ENCODE data around the gene PLEKHD1. TPM values are rescaled to one million over a fixed set of nuclear protein-coding genes. Genes with fewer than 3 reads are reported as not detected.

PLEKHD1 gene
- total and polyA plus RNA-seq, 9 of the 15 experiments (the other 6 are each of a cell fraction or from before 2014, with no cell fraction given): not detected

GRCh38 chr14:69468949-69469348, 15.6 kb upstream of the PLEKHD1 start:
- 40% methylated on average over 1 of the region's 2 CpGs for WGBS (ENCODE audit: insufficient coverage, low coverage, missing lambda C conversion rate)
- intact Hi-C loops (cut with micrococcal nuclease): loop anchor here (10.0 kb wide), 1 partner anchor 604 kb away; no protein-coding TSS in a partner anchor
- in situ Hi-C loops (cut with MboI): loop anchor here (25.0 kb wide), 2 partner anchors 207 to 607 kb away; partner anchors contain the start of gene GALNT16
- H3K79me2 ChIP-seq (ENCODE audit: control insufficient read depth, insufficient read depth, low read length): no peaks in the 10 kb centered on the region
- no TSS peak for BruUV-seq (replicated peaks)
- H3K4me3 ChIP-seq: no peak overlapping the region
- H4K20me1 ChIP-seq (replicated peaks; ENCODE audit: control insufficient read depth, insufficient read depth, low read length): no peaks in the 10 kb centered on the region
- no peak overlapping the region for H3K9ac ChIP-seq (ENCODE audit: insufficient read depth in 1 of 2, low read depth in 2 of 2, low read length in 2 of 2)
- H2AFZ ChIP-seq (ENCODE audit: low read depth, low read length): no peak overlapping the region
- ATAC-seq (no peak), DNase-seq (ENCODE audit: extremely low read depth in 1 of 4, low spot score in 3 of 4) (no peak), FAIRE-seq (no peak)
- no peaks in the 10 kb centered on the region for H3K9me1 ChIP-seq (ENCODE audit: control insufficient read depth, insufficient read depth, low read length)
- no peak overlapping the region for H3K4me2 ChIP-seq (ENCODE audit: insufficient read depth, low read length)
- H3K9me3 ChIP-seq (replicated peaks; ENCODE audit: control insufficient read depth, insufficient read depth, low read depth, low read length): no peaks in the 10 kb centered on the region
- H3K27ac ChIP-seq (ENCODE audit: extremely low read depth, low read depth, low read length): no peak overlapping the region
- H3K4me1 ChIP-seq (replicated peaks in 1 of 2; ENCODE audit: control insufficient read depth in 2 of 2, insufficient read depth in 2 of 2, low read length in 2 of 2): no peaks in the 10 kb centered on the region; a peak in 1 of 5 replicates
- ChIA-PET CTCF (ENCODE audit: low intra/inter-chr PET ratio) (no interaction called here), POLR2A (interaction anchor here (1.1 kb wide), 1 partner anchor 226 kb away, joined by 3 read pairs; no protein-coding TSS in a partner anchor)
- peaks cover 8 to 19% of the 10 kb centered on the region in 2 experiments; a peak in 2 of 5 replicates for H3K27me3 ChIP-seq (ENCODE audit: control insufficient read depth in 2 of 2, insufficient read depth in 2 of 2, low read length in 2 of 2)
- H3K36me3 ChIP-seq (ENCODE audit: control insufficient read depth, insufficient read depth, low read length): no peaks in the 10 kb centered on the region
- TF ChIP-seq FOSL1 (tag; conservative IDR thresholded peaks at IDR 0.05): no peak
- TF ChIP-seq, protein P1, sequence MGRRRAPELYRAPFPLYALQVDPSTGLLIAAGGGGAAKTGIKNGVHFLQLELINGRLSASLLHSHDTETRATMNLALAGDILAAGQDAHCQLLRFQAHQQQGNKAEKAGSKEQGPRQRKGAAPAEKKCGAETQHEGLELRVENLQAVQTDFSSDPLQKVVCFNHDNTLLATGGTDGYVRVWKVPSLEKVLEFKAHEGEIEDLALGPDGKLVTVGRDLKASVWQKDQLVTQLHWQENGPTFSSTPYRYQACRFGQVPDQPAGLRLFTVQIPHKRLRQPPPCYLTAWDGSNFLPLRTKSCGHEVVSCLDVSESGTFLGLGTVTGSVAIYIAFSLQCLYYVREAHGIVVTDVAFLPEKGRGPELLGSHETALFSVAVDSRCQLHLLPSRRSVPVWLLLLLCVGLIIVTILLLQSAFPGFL (CRISPR knock-in tag; IDR thresholded peaks at IDR 0.05): no peak
- TF ChIP-seq, protein P2, sequence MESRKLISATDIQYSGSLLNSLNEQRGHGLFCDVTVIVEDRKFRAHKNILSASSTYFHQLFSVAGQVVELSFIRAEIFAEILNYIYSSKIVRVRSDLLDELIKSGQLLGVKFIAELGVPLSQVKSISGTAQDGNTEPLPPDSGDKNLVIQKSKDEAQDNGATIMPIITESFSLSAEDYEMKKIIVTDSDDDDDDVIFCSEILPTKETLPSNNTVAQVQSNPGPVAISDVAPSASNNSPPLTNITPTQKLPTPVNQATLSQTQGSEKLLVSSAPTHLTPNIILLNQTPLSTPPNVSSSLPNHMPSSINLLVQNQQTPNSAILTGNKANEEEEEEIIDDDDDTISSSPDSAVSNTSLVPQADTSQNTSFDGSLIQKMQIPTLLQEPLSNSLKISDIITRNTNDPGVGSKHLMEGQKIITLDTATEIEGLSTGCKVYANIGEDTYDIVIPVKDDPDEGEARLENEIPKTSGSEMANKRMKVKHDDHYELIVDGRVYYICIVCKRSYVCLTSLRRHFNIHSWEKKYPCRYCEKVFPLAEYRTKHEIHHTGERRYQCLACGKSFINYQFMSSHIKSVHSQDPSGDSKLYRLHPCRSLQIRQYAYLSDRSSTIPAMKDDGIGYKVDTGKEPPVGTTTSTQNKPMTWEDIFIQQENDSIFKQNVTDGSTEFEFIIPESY (CRISPR knock-in tag; IDR thresholded peaks at IDR 0.05): no peak
- TF ChIP-seq TEAD4 (IDR thresholded peaks at IDR 0.05; ENCODE audit: low read length): no peak
- TF ChIP-seq TEAD4 (CRISPR knock-in tag; IDR thresholded peaks at IDR 0.05; ENCODE audit: borderline replicate concordance): no peak
- TF ChIP-seq CBFB (CRISPR knock-in tag; IDR thresholded peaks at IDR 0.05): no peak
- TF ChIP-seq, protein P3, sequence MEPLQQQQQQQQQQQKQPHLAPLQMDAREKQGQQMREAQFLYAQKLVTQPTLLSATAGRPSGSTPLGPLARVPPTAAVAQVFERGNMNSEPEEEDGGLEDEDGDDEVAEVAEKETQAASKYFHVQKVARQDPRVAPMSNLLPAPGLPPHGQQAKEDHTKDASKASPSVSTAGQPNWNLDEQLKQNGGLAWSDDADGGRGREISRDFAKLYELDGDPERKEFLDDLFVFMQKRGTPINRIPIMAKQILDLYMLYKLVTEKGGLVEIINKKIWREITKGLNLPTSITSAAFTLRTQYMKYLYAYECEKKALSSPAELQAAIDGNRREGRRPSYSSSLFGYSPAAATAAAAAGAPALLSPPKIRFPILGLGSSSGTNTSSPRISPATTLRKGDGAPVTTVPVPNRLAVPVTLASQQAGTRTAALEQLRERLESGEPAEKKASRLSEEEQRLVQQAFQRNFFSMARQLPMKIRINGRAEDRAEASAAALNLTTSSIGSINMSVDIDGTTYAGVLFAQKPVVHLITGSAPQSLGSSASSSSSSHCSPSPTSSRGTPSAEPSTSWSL (CRISPR knock-in tag; IDR thresholded peaks at IDR 0.05; ENCODE audit: borderline replicate concordance): no peak
- no peak for TF ChIP-seq ILF3 (IDR thresholded peaks at IDR 0.05; ENCODE audit: borderline replicate concordance)
- TF ChIP-seq, protein P4, sequence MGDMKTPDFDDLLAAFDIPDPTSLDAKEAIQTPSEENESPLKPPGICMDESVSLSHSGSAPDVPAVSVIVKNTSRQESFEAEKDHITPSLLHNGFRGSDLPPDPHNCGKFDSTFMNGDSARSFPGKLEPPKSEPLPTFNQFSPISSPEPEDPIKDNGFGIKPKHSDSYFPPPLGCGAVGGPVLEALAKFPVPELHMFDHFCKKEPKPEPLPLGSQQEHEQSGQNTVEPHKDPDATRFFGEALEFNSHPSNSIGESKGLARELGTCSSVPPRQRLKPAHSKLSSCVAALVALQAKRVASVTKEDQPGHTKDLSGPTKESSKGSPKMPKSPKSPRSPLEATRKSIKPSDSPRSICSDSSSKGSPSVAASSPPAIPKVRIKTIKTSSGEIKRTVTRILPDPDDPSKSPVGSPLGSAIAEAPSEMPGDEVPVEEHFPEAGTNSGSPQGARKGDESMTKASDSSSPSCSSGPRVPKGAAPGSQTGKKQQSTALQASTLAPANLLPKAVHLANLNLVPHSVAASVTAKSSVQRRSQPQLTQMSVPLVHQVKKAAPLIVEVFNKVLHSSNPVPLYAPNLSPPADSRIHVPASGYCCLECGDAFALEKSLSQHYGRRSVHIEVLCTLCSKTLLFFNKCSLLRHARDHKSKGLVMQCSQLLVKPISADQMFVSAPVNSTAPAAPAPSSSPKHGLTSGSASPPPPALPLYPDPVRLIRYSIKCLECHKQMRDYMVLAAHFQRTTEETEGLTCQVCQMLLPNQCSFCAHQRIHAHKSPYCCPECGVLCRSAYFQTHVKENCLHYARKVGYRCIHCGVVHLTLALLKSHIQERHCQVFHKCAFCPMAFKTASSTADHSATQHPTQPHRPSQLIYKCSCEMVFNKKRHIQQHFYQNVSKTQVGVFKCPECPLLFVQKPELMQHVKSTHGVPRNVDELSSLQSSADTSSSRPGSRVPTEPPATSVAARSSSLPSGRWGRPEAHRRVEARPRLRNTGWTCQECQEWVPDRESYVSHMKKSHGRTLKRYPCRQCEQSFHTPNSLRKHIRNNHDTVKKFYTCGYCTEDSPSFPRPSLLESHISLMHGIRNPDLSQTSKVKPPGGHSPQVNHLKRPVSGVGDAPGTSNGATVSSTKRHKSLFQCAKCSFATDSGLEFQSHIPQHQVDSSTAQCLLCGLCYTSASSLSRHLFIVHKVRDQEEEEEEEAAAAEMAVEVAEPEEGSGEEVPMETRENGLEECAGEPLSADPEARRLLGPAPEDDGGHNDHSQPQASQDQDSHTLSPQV (IDR thresholded peaks at IDR 0.05): no peak
- no peak for TF ChIP-seq ZNF512 (tag; IDR thresholded peaks at IDR 0.05)
- TF ChIP-seq ZNF586 (CRISPR knock-in tag; conservative IDR thresholded peaks at IDR 0.05): no peak

Data from K562 (cell line).